HEK293 (cell line): ENCODE results near the gene GYPC.

Source experiments
- CTCF ChIP-seq: fragments of 450-650 bp; formaldehyde crosslinking; IDR thresholded peaks from 2 replicates; pipeline ENCODE4 v1.5.1; 2016; ENCODE audit warnings: missing biosample characterization, missing genetic modification characterization
- GLI2 ChIP-seq: fragments of 450-650 bp; formaldehyde crosslinking; IDR thresholded peaks from 2 replicates; pipeline ENCODE4; 2017; ENCODE audit warnings: missing biosample characterization, missing genetic modification characterization, low read depth, borderline replicate concordance
- PBX3 ChIP-seq: sonication (generic); formaldehyde crosslinking; IDR thresholded peaks from 2 replicates; pipeline ENCODE4 v1.8.1; 2022; ENCODE audit warnings: mild to moderate bottlenecking, moderate library complexity, missing genetic modification reagents
- ZNF274 ChIP-seq, 2 experiments: fragments of 200-500 bp in 1 of 2; fragments of 450-650 bp in 1 of 2; sonication (Bioruptor generic) in 1 of 2; formaldehyde crosslinking in 1 of 2; IDR thresholded peaks; 2 replicates each; pipeline versions ENCODE4 v1.5.1 to v1.6.1; 2014 to 2016; ENCODE audit warnings: borderline replicate concordance in 1 of 2, inconsistent platforms in 1 of 2, low read length in 1 of 2, missing biosample characterization in 1 of 2, missing genetic modification characterization in 1 of 2
- ZNF501 ChIP-seq: fragments of 450-650 bp; formaldehyde crosslinking; IDR thresholded peaks from 2 replicates; pipeline ENCODE4 v1.5.1; 2016; ENCODE audit warnings: missing biosample characterization, missing genetic modification characterization
- ZNF692 ChIP-seq: fragments of 450-650 bp; formaldehyde crosslinking; IDR thresholded peaks from 2 replicates; pipeline ENCODE4 v1.5.1; 2016; ENCODE audit warnings: missing biosample characterization, missing genetic modification characterization

GRCh38 chr2:126733795-126734194, 77.8 kb downstream of the GYPC start:
- TF ChIP-seq CTCF (tag by site-specific recombination) (no peak), GLI2 (tag by site-specific recombination) (no peak), PBX3 (no peak), ZNF274 (IDR thresholded peaks at IDR 0.05; ENCODE audit: low read length) (no peak), ZNF274 (tag by site-specific recombination; IDR thresholded peaks at IDR 0.05; ENCODE audit: borderline replicate concordance) (no peak), ZNF692 (no peak), ZNF501 (no peak)
